HCT116 (cell line): ENCODE data around the gene SERHL2. TPM values are rescaled to one million over a fixed set of nuclear protein-coding genes. Genes with fewer than 3 reads are reported as not detected.
A peak's percentile ranks its signal among the peaks of the same experiment; 100 is the strongest.

Experiments used
- ATAC-seq: fragments of 200-7000 bp; cut with Tn5 transposase; 2 replicates; pipeline ENCODE4 v1.9.1; 2020; ENCODE audit warnings: mild to moderate bottlenecking, moderate library complexity
- BruUV-seq: library from RNA; stranded (reverse); fragments of 400-500 nt; replicated peaks from 2 replicates; lab custom pipeline; 2021; lab: Mats Ljungman, UMichigan
- CTCF ChIA-PET: fragments of 300-600 bp; sonication (Branson Sonifier 250); formaldehyde crosslinking; loops from one replicate; lab custom pipeline; 2021; ENCODE audit warnings: antibody characterized with exemption; lab: Charles Lee
- POLR2A ChIA-PET: fragments of 300-600, 350-600 bp; sonication (Branson Sonifier 250); formaldehyde crosslinking; loops from one replicate; lab custom pipeline; 2021; ENCODE audit warnings: antibody characterized with exemption; lab: Charles Lee
- RAD21 ChIA-PET, 2 experiments: fragments of 300-600 bp; sonication (Branson Sonifier 250); formaldehyde crosslinking; loops; one replicate each; lab custom pipeline; 2023; ENCODE audit warnings: low total read pairs in 2 of 2; ENCODE audit not compliant: uncharacterized antibody in 2 of 2, unreplicated experiment in 2 of 2, low non-redundant PET in 1 of 2; lab: Charles Lee
- DNase-seq: peaks from one replicate; pipeline ENCODE4 v3.0.0-alpha.2; 2010; ENCODE audit warnings: low read depth, low spot score
- H2AFZ ChIP-seq: fragments of 200-600 bp; shearing (Covaris generic), sonication (generic); 2 replicates; pipeline ENCODE4 v1.6.1; 2017; ENCODE audit warnings: low read depth, mixed run types, mixed read lengths, antibody characterized with exemption, low read length; ENCODE audit not compliant: poor library complexity, severe bottlenecking
- H3K27ac ChIP-seq: 2 replicates; pipeline ENCODE4 v1.5.1; 2012; ENCODE audit warnings: low read depth, low read length
- H3K27me3 ChIP-seq: fragments of 200-600 bp; sonication (generic); 2 replicates; pipeline ENCODE4 v1.6.1; 2016; ENCODE audit warnings: mixed run types, low read length, mixed read lengths; ENCODE audit not compliant: insufficient read depth
- H3K36me3 ChIP-seq, 2 experiments: fragments of 200-500 bp in 1 of 2; fragments of 200-600 bp in 1 of 2; sonication (Bioruptor generic) in 1 of 2; sonication (generic) in 1 of 2; 2 replicates each; pipeline versions ENCODE4 v1.5.1 to v1.6.1; 2014 to 2016; ENCODE audit warnings: low read length in 2 of 2, inconsistent platforms in 1 of 2, mixed read lengths in 1 of 2, mixed run types in 1 of 2; ENCODE audit not compliant: insufficient read depth in 2 of 2, control insufficient read depth in 1 of 2
- H3K4me1 ChIP-seq, 2 experiments: fragments of 200-600 bp in 1 of 2; sonication (generic) in 1 of 2; 2 replicates each; pipeline versions ENCODE4 v1.5.1 to v1.6.1; 2012 to 2017; ENCODE audit warnings: low read length in 2 of 2, inconsistent platforms in 1 of 2, mild to moderate bottlenecking in 1 of 2, mixed read lengths in 1 of 2, mixed run types in 1 of 2, moderate library complexity in 1 of 2; ENCODE audit not compliant: insufficient read depth in 2 of 2, control insufficient read depth in 1 of 2
- H3K4me2 ChIP-seq: fragments of 200-600 bp; sonication (generic); 2 replicates; pipeline ENCODE4 v1.6.1; 2017; ENCODE audit warnings: mixed run types, low read length, mixed read lengths
- H3K4me3 ChIP-seq, 2 experiments: fragments of 200-600 bp in 1 of 2; sonication (generic) in 1 of 2; replicated peaks in 1 of 2; 2 replicates each; pipeline ENCODE4 v1.5.1; 2011 to 2016; ENCODE audit warnings: low read length in 2 of 2, control low read depth in 1 of 2, low read depth in 1 of 2, mild to moderate bottlenecking in 1 of 2, mixed read lengths in 1 of 2, mixed run types in 1 of 2
- H3K79me2 ChIP-seq: fragments of 200-600 bp; sonication (generic); 2 replicates; pipeline ENCODE4 v1.6.1; 2017; ENCODE audit warnings: mild to moderate bottlenecking, mixed run types, low read length, moderate library complexity, mixed read lengths; ENCODE audit not compliant: insufficient read depth
- H3K9ac ChIP-seq: fragments of 200-600 bp; sonication (generic); 2 replicates; pipeline ENCODE4 v1.6.1; 2016; ENCODE audit warnings: low read length, mixed read lengths
- H3K9me2 ChIP-seq: fragments of 200-600 bp; sonication (generic), shearing (Covaris generic); 2 replicates; pipeline ENCODE4 v1.6.1; 2017; ENCODE audit warnings: mixed run types, mild to moderate bottlenecking, moderate library complexity; ENCODE audit not compliant: insufficient read depth
- H3K9me3 ChIP-seq, 2 experiments: fragments of 200-500 bp in 1 of 2; fragments of 200-600 bp in 1 of 2; sonication (Bioruptor generic) in 1 of 2; sonication (generic) in 1 of 2; 2 replicates each; pipeline ENCODE4 v1.6.1; 2014 to 2017; ENCODE audit warnings: low read length in 2 of 2, mixed read lengths in 2 of 2, inconsistent platforms in 1 of 2, low read depth in 1 of 2, mild to moderate bottlenecking in 1 of 2, mixed run types in 1 of 2, moderate library complexity in 1 of 2; ENCODE audit not compliant: control insufficient read depth in 1 of 2, insufficient read depth in 1 of 2
- H4K20me1 ChIP-seq: fragments of 200-600 bp; sonication (generic), shearing (Covaris generic); 2 replicates; pipeline ENCODE4 v1.6.1; 2017; ENCODE audit warnings: mixed run types, mild to moderate bottlenecking, moderate library complexity; ENCODE audit not compliant: insufficient read depth
- CEBPB ChIP-seq: IDR thresholded peaks from 2 replicates; pipeline ENCODE4 v1.6.1; 2012; ENCODE audit warnings: low read depth
- ELF1 ChIP-seq: IDR thresholded peaks from 2 replicates; pipeline ENCODE4 v1.6.1; 2012; ENCODE audit warnings: low read depth, borderline replicate concordance
- EZH2phosphoT487 ChIP-seq: fragments of 200-600 bp; IDR thresholded peaks from 2 replicates; pipeline ENCODE4 v1.6.1; 2018; ENCODE audit warnings: antibody characterized with exemption, borderline replicate concordance
- JUND ChIP-seq: IDR thresholded peaks from 2 replicates; pipeline ENCODE4 v1.6.1; 2012
- SP1 ChIP-seq: IDR thresholded peaks from 2 replicates; pipeline ENCODE4 v1.6.1; 2012; ENCODE audit warnings: low read depth
- YY1 ChIP-seq: IDR thresholded peaks from 2 replicates; pipeline ENCODE4 v1.6.1; 2011; ENCODE audit warnings: low read length, low read depth, moderate library complexity, mild to moderate bottlenecking; ENCODE audit not compliant: insufficient replicate concordance; ENCODE audit errors: extremely low read depth
- ZFX ChIP-seq: fragments of 450-650 bp; IDR thresholded peaks from 2 replicates; pipeline ENCODE4 v1.6.1; 2017
- intact Hi-C: fragments of 100-400 bp; cut with micrococcal nuclease; formaldehyde crosslinking; loops from 2 replicates; pipeline ENCODE4 v1.10.0; 2022
- total RNA-seq: library from RNA; stranded (reverse); gene quantifications from one replicate; pipeline ENCODE4 v1.2.1, GENCODE V29; 2021; ENCODE audit not compliant: unreplicated experiment
- TF ChIP-seq, protein P1 (sequence below): IDR thresholded peaks from 2 replicates; pipeline ENCODE4 v1.6.1; 2011; ENCODE audit warnings: mild to moderate bottlenecking, low read length, moderate library complexity; ENCODE audit not compliant: insufficient replicate concordance; ENCODE audit errors: extremely low read depth

SERHL2 gene
- total RNA-seq, 1 experiment from 2014 or later: not detected

DNA sequence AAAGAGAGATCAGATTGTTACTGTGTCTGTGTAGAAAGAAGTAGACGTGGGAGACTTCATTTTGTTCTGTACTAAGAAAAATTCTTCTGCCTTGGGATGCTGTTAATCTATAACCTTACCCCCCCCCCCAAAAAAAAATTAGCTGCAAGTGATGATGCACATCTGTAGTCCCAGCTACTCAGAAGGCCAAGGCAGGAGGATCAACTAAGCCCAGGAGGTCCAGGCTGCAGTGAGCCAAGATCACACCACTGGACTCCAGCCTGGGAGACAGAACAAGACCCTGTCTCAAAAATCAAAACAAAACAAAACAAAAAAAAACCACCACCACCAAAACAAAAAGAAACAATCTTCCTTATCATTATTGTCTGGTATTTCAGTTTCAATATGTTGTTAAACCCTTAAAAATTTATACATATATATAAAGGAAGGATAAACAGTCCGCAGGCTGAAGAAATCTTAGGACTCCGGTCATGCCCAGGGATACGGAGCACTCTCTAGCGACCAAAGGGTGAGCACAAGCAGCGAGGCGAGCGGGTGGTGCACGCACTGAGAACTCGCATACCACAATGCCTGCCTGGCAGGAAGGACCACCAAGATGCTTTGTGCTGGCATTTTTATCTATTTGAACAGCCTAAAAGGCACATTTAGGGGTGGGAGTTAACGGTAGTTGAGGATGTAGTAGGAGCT, 54.5 kb downstream of the SERHL2 start (continued):
- no peak for TF ChIP-seq YY1
- no peak for TF ChIP-seq SP1
- TF ChIP-seq, protein P1, sequence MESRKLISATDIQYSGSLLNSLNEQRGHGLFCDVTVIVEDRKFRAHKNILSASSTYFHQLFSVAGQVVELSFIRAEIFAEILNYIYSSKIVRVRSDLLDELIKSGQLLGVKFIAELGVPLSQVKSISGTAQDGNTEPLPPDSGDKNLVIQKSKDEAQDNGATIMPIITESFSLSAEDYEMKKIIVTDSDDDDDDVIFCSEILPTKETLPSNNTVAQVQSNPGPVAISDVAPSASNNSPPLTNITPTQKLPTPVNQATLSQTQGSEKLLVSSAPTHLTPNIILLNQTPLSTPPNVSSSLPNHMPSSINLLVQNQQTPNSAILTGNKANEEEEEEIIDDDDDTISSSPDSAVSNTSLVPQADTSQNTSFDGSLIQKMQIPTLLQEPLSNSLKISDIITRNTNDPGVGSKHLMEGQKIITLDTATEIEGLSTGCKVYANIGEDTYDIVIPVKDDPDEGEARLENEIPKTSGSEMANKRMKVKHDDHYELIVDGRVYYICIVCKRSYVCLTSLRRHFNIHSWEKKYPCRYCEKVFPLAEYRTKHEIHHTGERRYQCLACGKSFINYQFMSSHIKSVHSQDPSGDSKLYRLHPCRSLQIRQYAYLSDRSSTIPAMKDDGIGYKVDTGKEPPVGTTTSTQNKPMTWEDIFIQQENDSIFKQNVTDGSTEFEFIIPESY: no peak
- no peak for TF ChIP-seq JUND

DNA sequence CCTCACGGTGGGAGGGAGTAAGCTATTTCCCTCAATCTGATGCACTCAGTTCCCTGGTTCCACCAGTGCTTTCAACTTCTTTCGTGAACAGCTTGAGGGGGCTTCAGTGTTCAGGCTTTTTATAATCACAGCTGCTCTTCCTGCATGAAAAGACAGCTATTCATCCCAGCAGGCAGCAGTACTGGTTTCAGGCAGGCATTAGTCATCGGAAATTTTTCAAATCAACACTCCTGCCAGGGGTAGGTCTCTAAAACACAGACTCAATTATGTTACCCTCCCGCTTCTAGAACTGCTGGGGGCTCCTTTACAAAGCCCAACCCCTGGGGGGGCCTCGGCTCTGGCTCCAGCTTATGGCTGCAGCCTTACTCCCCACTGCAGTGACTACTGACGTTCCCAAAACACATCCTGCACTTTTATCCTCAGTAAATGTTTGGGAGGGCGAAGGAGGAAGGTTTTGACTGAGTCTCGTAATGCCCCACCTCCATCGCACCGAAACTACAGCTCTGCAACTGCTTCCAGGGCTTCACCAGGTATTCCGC, 55.1 kb downstream of the SERHL2 start:
- RAD21 ChIA-PET: no interaction called here
- intact Hi-C loops: no loop called here

More for the DNA sequence above, 55.1 kb downstream of the SERHL2 start:
- ChIA-PET CTCF (no interaction called here), POLR2A (no interaction called here)
- Histone ChIP-seq H4K20me1 (peaks cover 18% of the 10 kb centered on the region; the same call in 1 of the 2 replicates), H3K4me3 (no peak overlapping the region), H3K9ac (0 out of 2 replicates have a peak overlapping the region, but pooled peaks have one; percentile 26), H3K9me2 (no peaks in the 10 kb centered on the region), H3K4me1 (peaks cover 25 to 43% of the 10 kb centered on the region in 2 experiments), H3K27ac (peak overlapping the region; percentile 53), H3K36me3 (peaks cover 5 to 41% of the 10 kb centered on the region in 2 experiments; a peak in 2 of 4 replicates), H3K79me2 (peaks cover 98% of the 10 kb centered on the region), H3K9me3 (no peaks in the 10 kb centered on the region), H3K27me3 (no peaks in the 10 kb centered on the region), H3K4me2 (peak overlapping the region; percentile 31), H2AFZ (no peak overlapping the region)
- DNase-seq: no peak
- TF ChIP-seq EZH2phosphoT487 (no peak), ELF1 (no peak), SP1 (peak; percentile 13; the same call in 1 of the 2 replicates), CEBPB (no peak), ZFX (no peak)
- BruUV-seq: no TSS peak
- 0 out of 2 replicates have a peak, but pooled peaks have one; percentile 26 for ATAC-seq
